Measurements from ENCODE around the gene SNX17.

The SNX17 gene

DNA sequence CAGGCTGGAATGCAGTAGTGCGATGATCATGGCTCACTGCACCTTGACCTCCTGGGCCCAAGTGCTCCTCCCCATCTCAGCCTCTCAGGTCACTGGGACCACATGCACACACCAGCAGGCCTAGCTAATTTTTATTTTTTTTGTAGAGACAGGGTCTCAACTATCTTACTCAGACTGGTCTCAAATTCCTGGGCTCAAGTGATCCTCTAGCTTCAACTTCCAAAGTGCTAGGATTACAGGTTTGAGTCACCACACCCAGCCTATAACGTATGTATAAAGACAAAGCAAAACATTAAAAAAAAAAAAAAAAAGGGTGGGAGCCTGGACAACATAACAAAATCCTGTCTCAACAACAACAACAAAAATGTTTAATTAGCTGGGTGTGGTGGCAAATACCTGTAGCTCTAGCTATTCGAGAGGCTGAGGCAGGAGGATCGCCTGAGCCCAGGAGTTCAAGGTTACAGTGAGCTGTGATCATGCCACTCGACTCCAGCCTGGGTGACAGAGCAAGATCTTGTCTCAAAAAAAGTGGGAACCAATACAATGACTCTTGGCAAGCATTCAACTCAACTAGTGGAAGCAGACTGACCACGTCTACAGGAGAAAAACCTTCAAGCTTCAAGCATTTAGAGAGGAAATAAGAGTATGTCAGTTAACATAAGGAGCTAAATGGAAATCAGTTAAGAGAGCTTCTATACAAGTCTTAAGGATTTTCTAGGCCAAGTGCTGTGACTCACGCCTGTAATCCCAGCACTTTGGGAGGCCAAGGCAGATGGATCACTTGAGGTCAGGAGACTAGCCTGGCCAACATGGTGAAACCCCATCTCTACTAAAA lies 16.4 kb upstream of the SNX17 start:
- Histone ChIP-seq H3K9ac (ENCODE audit: low read depth, low read length, poor library complexity, severe bottlenecking) (no peak overlapping the region), H3K4me2 (ENCODE audit: low read depth, low read length, poor library complexity, severe bottlenecking) (peak overlapping the region; percentile 98), H2AFZ (ENCODE audit: low read length) (no peak overlapping the region), H3K79me2 (ENCODE audit: insufficient read depth, low read length) (peaks cover 89% of the 10 kb centered on the region), H3F3A (ENCODE audit: low read depth) (0 out of 2 replicates have a peak, but pooled peaks cover 2% of the 10 kb centered on the region), H3K4me1 (ENCODE audit: insufficient read depth, low read length, poor library complexity, severe bottlenecking) (peaks cover 26% of the 10 kb centered on the region), H3K9me3 (ENCODE audit: insufficient read depth, low read depth, low read length) (no peaks in the 10 kb centered on the region), H3K36me3 (ENCODE audit: insufficient read depth, low read length) (no peaks in the 10 kb centered on the region), H4K20me1 (ENCODE audit: insufficient read depth, low read length, poor library complexity, severe bottlenecking) (peaks cover 26% of the 10 kb centered on the region), H3K9me2 (replicated peaks; ENCODE audit: low read depth, low read length) (no peaks in the 10 kb centered on the region), H3K4me3 (ENCODE audit: low read length, poor library complexity, severe bottlenecking) (peak overlapping the region; percentile 93), H3K27me3 (ENCODE audit: insufficient read depth, low read length, poor library complexity, severe bottlenecking) (no peaks in the 10 kb centered on the region)
- no peak for TF ChIP-seq EZH2phosphoT487 (IDR thresholded peaks at IDR 0.05; ENCODE audit: borderline replicate concordance)
- TF ChIP-seq CTCF (conservative IDR thresholded peaks at IDR 0.05; ENCODE audit: low read length), result no peak

GRCh38 chr2:27354597-27354927 lies 15.9 kb upstream of the SNX17 start:
- Histone ChIP-seq H3K79me2 (ENCODE audit: insufficient read depth, low read length) (peaks cover 85% of the 10 kb centered on the region), H3K4me3 (ENCODE audit: low read length, poor library complexity, severe bottlenecking) (peak overlapping the region; percentile 93), H3K27me3 (ENCODE audit: insufficient read depth, low read length, poor library complexity, severe bottlenecking) (no peaks in the 10 kb centered on the region), H3F3A (ENCODE audit: low read depth) (0 out of 2 replicates have a peak, but pooled peaks cover 2% of the 10 kb centered on the region), H4K20me1 (ENCODE audit: insufficient read depth, low read length, poor library complexity, severe bottlenecking) (peaks cover 26% of the 10 kb centered on the region), H3K36me3 (ENCODE audit: insufficient read depth, low read length) (no peaks in the 10 kb centered on the region), H2AFZ (ENCODE audit: low read length) (no peak overlapping the region), H3K9me3 (ENCODE audit: insufficient read depth, low read depth, low read length) (no peaks in the 10 kb centered on the region), H3K9ac (ENCODE audit: low read depth, low read length, poor library complexity, severe bottlenecking) (peak overlapping the region; percentile 94), H3K4me1 (ENCODE audit: insufficient read depth, low read length, poor library complexity, severe bottlenecking) (peaks cover 26% of the 10 kb centered on the region), H3K4me2 (ENCODE audit: low read depth, low read length, poor library complexity, severe bottlenecking) (peak overlapping the region; percentile 98), H3K9me2 (replicated peaks; ENCODE audit: low read depth, low read length) (no peaks in the 10 kb centered on the region)
- TF ChIP-seq CTCF (conservative IDR thresholded peaks at IDR 0.05; ENCODE audit: low read length), result no peak
- TF ChIP-seq EZH2phosphoT487 (IDR thresholded peaks at IDR 0.05; ENCODE audit: borderline replicate concordance), result no peak

DNA sequence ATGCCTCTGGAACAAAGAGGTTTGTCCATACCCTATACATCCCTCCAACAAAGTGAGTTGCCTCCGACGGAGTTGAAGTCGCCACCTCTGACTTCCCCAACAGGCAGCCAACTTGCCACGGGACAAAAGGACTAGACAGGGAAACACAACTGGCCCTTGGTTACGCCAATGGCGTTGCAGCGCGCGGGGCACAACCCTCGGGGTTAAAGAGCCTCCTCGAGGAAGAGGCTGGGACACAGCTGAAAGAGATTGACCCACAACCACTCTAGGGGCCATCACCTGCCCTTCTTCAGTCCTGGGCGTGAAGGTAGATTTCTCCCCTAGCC lies 14.4 kb upstream of the SNX17 start:
- peaks cover 19% of the 10 kb centered on the region for H4K20me1 ChIP-seq (ENCODE audit: insufficient read depth, low read length, poor library complexity, severe bottlenecking)
- H3K9ac ChIP-seq (ENCODE audit: low read depth, low read length, poor library complexity, severe bottlenecking), result peak overlapping the region; percentile 94
- 0 out of 2 replicates have a peak, but pooled peaks cover 2% of the 10 kb centered on the region for H3F3A ChIP-seq (ENCODE audit: low read depth)
- H3K9me3 ChIP-seq (ENCODE audit: insufficient read depth, low read depth, low read length), result no peaks in the 10 kb centered on the region
- peak overlapping the region; percentile 98 for H3K4me2 ChIP-seq (ENCODE audit: low read depth, low read length, poor library complexity, severe bottlenecking)
- H3K79me2 ChIP-seq (ENCODE audit: insufficient read depth, low read length), result peaks cover 73% of the 10 kb centered on the region
- H3K4me1 ChIP-seq (ENCODE audit: insufficient read depth, low read length, poor library complexity, severe bottlenecking), result peaks cover 26% of the 10 kb centered on the region
- H3K4me3 ChIP-seq (ENCODE audit: low read length, poor library complexity, severe bottlenecking), result peak overlapping the region; percentile 93
- no peaks in the 10 kb centered on the region for H3K27me3 ChIP-seq (ENCODE audit: insufficient read depth, low read length, poor library complexity, severe bottlenecking)
- H3K36me3 ChIP-seq (ENCODE audit: insufficient read depth, low read length), result no peaks in the 10 kb centered on the region
- no peaks in the 10 kb centered on the region for H3K9me2 ChIP-seq (replicated peaks; ENCODE audit: low read depth, low read length)
- H2AFZ ChIP-seq (ENCODE audit: low read length), result peak overlapping the region; percentile 81
- TF ChIP-seq EZH2phosphoT487 (IDR thresholded peaks at IDR 0.05; ENCODE audit: borderline replicate concordance) (no peak), CTCF (conservative IDR thresholded peaks at IDR 0.05; ENCODE audit: low read length) (no peak)

Measured in Loucy (cell line).